ENCODE measurements around the gene UBE2J1. TPM values are rescaled to one million over a fixed set of nuclear protein-coding genes. Genes with fewer than 3 reads are reported as not detected.
A peak's percentile ranks its signal among the peaks of the same experiment; 100 is the strongest.

Gene UBE2J1
- total and polyA plus RNA-seq, 10 donors: 48.3 to 115 (median 71.7) TPM

DNA sequence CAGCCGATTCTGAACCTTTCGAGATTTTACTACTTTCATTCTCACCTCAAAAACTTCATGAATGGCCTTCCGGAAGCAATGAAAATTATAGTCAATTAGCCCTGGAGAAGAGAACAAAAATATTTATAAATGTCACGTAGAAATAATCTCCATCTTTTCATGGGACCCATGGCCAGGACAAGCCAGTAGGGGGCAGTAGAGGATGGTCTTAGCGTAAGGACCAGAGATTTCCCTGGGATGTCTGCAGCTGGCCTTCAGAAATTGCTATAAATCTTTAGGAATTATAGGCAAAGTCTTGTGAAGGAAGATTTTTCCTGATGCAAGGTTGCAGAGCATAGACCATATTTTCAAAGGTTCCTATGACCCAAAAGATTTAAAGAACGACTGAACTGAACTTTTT lies 15.6 kb upstream of the UBE2J1 start:
- Histone ChIP-seq H3K9me3 (no peaks in the 10 kb centered on the region), H3K27me3 (replicated peaks in 1 of 7) (no peaks in the 10 kb centered on the region), H3K4me3 (no peak overlapping the region), H3K36me3 (no peaks in the 10 kb centered on the region), H3K4me1 (peaks cover 3 to 53% (median 28%) of the 10 kb centered on the region in 6 donors), H3K27ac (no peak overlapping the region)
- DNase-seq: no peak
- TF ChIP-seq, protein P1, sequence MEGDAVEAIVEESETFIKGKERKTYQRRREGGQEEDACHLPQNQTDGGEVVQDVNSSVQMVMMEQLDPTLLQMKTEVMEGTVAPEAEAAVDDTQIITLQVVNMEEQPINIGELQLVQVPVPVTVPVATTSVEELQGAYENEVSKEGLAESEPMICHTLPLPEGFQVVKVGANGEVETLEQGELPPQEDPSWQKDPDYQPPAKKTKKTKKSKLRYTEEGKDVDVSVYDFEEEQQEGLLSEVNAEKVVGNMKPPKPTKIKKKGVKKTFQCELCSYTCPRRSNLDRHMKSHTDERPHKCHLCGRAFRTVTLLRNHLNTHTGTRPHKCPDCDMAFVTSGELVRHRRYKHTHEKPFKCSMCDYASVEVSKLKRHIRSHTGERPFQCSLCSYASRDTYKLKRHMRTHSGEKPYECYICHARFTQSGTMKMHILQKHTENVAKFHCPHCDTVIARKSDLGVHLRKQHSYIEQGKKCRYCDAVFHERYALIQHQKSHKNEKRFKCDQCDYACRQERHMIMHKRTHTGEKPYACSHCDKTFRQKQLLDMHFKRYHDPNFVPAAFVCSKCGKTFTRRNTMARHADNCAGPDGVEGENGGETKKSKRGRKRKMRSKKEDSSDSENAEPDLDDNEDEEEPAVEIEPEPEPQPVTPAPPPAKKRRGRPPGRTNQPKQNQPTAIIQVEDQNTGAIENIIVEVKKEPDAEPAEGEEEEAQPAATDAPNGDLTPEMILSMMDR (IDR thresholded peaks at IDR 0.05 in 8 of 11, conservative IDR thresholded peaks at IDR 0.05 in 3 of 11): peak; percentile 54 to 86 (median 78)
- TF ChIP-seq POLR2A (IDR thresholded peaks at IDR 0.05) (no peak), POLR2AphosphoS5 (IDR thresholded peaks at IDR 0.05) (no peak)
- intact Hi-C loops (cut with DNase I; ENCODE audit: low total_unique reads): no loop called here
- WGBS, 5 donors: 38 to 51% (median 45%) methylated on average over 6 of the region's 6 CpGs

GRCh38 chr6:89364586-89364985 lies 12.1 kb upstream of the UBE2J1 start:
- intact Hi-C loops (cut with DNase I; ENCODE audit: low total_unique reads): no loop called here
- no peak overlapping the region for H3K4me3 ChIP-seq
- peaks cover 3 to 54% (median 21%) of the 10 kb centered on the region in 6 donors for H3K4me1 ChIP-seq
- no peak for DNase-seq
- no peaks in the 10 kb centered on the region for H3K36me3 ChIP-seq
- TF ChIP-seq POLR2AphosphoS5 (IDR thresholded peaks at IDR 0.05) (no peak), POLR2A (IDR thresholded peaks at IDR 0.05) (no peak)
- TF ChIP-seq, protein P1 (IDR thresholded peaks at IDR 0.05 in 8 of 11, conservative IDR thresholded peaks at IDR 0.05 in 3 of 11): no peak
- peak overlapping the region in 1 of 8 donors; percentile 19 for H3K27ac ChIP-seq
- H3K27me3 ChIP-seq (replicated peaks in 1 of 7): no peaks in the 10 kb centered on the region
- H3K9me3 ChIP-seq: no peaks in the 10 kb centered on the region

DNA sequence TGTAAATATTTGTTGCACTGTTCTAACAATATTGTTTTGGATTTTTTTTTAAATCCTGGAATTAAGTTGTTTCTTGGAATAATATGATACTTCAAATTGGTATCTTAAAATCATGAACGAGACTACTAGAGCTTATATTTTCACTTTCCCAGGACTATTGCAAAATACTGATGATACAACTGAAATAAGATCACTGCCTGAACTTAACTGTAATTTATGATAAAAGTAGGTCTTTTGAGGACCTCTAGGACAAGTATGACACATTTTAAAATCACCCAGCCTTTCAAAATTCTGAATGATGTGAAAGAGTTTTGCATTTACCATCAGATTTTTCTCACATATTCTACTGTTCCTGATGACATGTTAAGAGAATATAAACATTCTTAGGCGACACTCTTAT lies 8.6 kb upstream of the UBE2J1 start:
- no peak overlapping the region for H3K27ac ChIP-seq
- DNase-seq: no peak
- peaks cover 19 to 69% (median 43%) of the 10 kb centered on the region in 6 donors for H3K4me1 ChIP-seq
- 60 to 81% (median 78%) methylated on average over 2 of the region's 2 CpGs for WGBS, 5 donors
- TF ChIP-seq POLR2AphosphoS5 (IDR thresholded peaks at IDR 0.05): no peak
- TF ChIP-seq, protein P1 (IDR thresholded peaks at IDR 0.05 in 8 of 11, conservative IDR thresholded peaks at IDR 0.05 in 3 of 11): no peak
- TF ChIP-seq POLR2A (IDR thresholded peaks at IDR 0.05): no peak
- no peak overlapping the region for H3K4me3 ChIP-seq
- H3K36me3 ChIP-seq: no peaks in the 10 kb centered on the region
- H3K27me3 ChIP-seq (replicated peaks in 1 of 7): no peaks in the 10 kb centered on the region
- intact Hi-C loops (cut with DNase I; ENCODE audit: low total_unique reads): no loop called here
- H3K9me3 ChIP-seq: no peaks in the 10 kb centered on the region

DNA sequence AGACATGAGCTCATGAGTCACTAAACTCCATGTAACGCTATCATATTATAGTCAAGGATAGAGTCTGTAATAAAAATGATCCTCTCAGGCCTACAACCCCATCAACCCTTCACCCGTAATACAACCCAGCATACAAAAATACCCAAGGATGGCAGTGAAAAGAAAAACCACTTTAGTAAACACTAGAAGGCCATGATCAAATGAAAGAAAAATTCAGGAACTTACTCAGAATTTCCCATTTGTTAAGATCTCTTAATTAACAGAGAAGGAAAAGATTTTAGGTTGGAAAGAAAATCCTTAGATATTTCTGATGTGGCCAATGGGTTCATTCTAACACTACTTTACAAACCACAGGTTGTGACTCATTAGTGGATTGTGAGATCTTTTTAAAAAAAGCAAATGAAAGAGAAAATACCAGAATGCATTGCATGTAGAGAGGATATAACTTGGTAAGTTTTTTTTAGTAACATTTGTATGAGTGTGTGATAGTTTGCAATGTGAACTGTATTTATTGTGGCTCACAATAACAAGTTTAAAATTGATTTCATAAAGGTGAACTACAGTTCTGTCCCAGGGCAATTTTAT lies 8.0 kb upstream of the UBE2J1 start:
- no peaks in the 10 kb centered on the region for H3K36me3 ChIP-seq
- H3K27ac ChIP-seq: no peak overlapping the region
- WGBS, 5 donors: 84 to 86% (median 85%) methylated on average over 2 of the region's 2 CpGs
- peaks cover 20 to 69% (median 44%) of the 10 kb centered on the region in 6 donors for H3K4me1 ChIP-seq
- no peak for DNase-seq
- H3K9me3 ChIP-seq: no peaks in the 10 kb centered on the region
- TF ChIP-seq POLR2AphosphoS5 (IDR thresholded peaks at IDR 0.05): no peak
- no peak for TF ChIP-seq POLR2A (IDR thresholded peaks at IDR 0.05)
- H3K27me3 ChIP-seq (replicated peaks in 1 of 7): no peaks in the 10 kb centered on the region
- intact Hi-C loops (cut with DNase I; ENCODE audit: low total_unique reads): no loop called here
- H3K4me3 ChIP-seq: no peak overlapping the region

All from spleen (tissue), 11 donors.